CD14-positive monocyte (primary cell): Measurements from ENCODE around the gene SMIM28. TPM values are rescaled to one million over a fixed set of nuclear protein-coding genes. Genes with fewer than 3 reads are reported as not detected.

Experiments
- DNase-seq, 3 donors: peaks; one replicate each; pipeline ENCODE4 v3.0.0-alpha.2; 2011 to 2022
- H2AFZ ChIP-seq: 2 replicates; pipeline ENCODE4 v1.6.0; 2012; ENCODE audit warnings: mild to moderate bottlenecking, low read depth, low read length, inconsistent platforms; ENCODE audit not compliant: insufficient read depth, poor library complexity, severe bottlenecking
- H3K27ac ChIP-seq, 2 donors: 1 replicate in 1 of 2; 2 replicates in 1 of 2; pipeline ENCODE4 v1.5.1; 2012 to 2013; ENCODE audit warnings: low read length in 2 of 2, control low read depth in 1 of 2, inconsistent platforms in 1 of 2, low read depth in 1 of 2, mild to moderate bottlenecking in 1 of 2
- H3K27me3 ChIP-seq, 2 donors: one replicate each; pipeline versions ENCODE4 v1.6.0 to v1.6.1; 2011 to 2013; ENCODE audit warnings: low read length in 2 of 2; ENCODE audit not compliant: control insufficient read depth in 2 of 2, insufficient read depth in 2 of 2
- H3K36me3 ChIP-seq, 2 donors: replicated peaks in 1 of 2; 1 replicate in 1 of 2; 2 replicates in 1 of 2; pipeline versions ENCODE4 v1.5.1 to v1.6.1; 2012 to 2013; ENCODE audit warnings: low read length in 2 of 2, control low read depth in 1 of 2, inconsistent platforms in 1 of 2, mild to moderate bottlenecking in 1 of 2; ENCODE audit not compliant: insufficient read depth in 2 of 2, control insufficient read depth in 1 of 2
- H3K4me1 ChIP-seq, 2 donors: 1 replicate in 1 of 2; 2 replicates in 1 of 2; pipeline versions ENCODE4 v1.5.1 to v1.6.1; 2012 to 2013; ENCODE audit warnings: low read length in 2 of 2, control low read depth in 1 of 2, inconsistent platforms in 1 of 2, mild to moderate bottlenecking in 1 of 2, moderate library complexity in 1 of 2; ENCODE audit not compliant: insufficient read depth in 2 of 2, control insufficient read depth in 1 of 2
- H3K4me2 ChIP-seq: replicated peaks from 2 replicates; pipeline ENCODE3; 2012; ENCODE audit warnings: low read length, moderate library complexity, mild to moderate bottlenecking; ENCODE audit not compliant: poor library complexity, severe bottlenecking; ENCODE audit errors: extremely low read depth
- H3K4me3 ChIP-seq, 3 experiments: fragments of 200-600 bp in 1 of 3; sonication (generic) in 1 of 3; replicated peaks in 1 of 3; 1 replicate in 2 of 3; 2 replicates in 1 of 3; pipeline ENCODE4 v1.5.1; 2011 to 2013; ENCODE audit warnings: low read length in 3 of 3, mild to moderate bottlenecking in 3 of 3, control low read depth in 2 of 3, low read depth in 2 of 3, inconsistent platforms in 1 of 3, moderate library complexity in 1 of 3
- H3K79me2 ChIP-seq: 2 replicates; pipeline ENCODE4 v1.6.0; 2012; ENCODE audit warnings: mild to moderate bottlenecking, control low read depth, inconsistent platforms, low read length, moderate library complexity; ENCODE audit not compliant: insufficient read depth
- H3K9ac ChIP-seq: 2 replicates; pipeline ENCODE4 v1.6.0; 2017; ENCODE audit warnings: low read length, mild to moderate bottlenecking; ENCODE audit not compliant: insufficient read depth, poor library complexity, severe bottlenecking
- H3K9me3 ChIP-seq, 2 donors: replicated peaks in 1 of 2; 1 replicate in 1 of 2; 2 replicates in 1 of 2; pipeline versions ENCODE4 v1.5.1 to v1.6.1; 2012 to 2013; ENCODE audit warnings: low read length in 2 of 2, control low read depth in 1 of 2; ENCODE audit not compliant: control insufficient read depth in 1 of 2, insufficient read depth in 1 of 2
- H4K20me1 ChIP-seq: 2 replicates; pipeline ENCODE4 v1.6.0; 2012; ENCODE audit warnings: mild to moderate bottlenecking, low read length, control low read depth, moderate library complexity; ENCODE audit not compliant: insufficient read depth
- H3K27ac Mint-ChIP-seq, 7 donors: one replicate each; pipeline ENCODE4 v1.8.0; 2020; ENCODE audit warnings: mild to moderate bottlenecking in 7 of 7, mixed read lengths in 7 of 7, moderate library complexity in 6 of 7, inconsistent platforms in 2 of 7
- H3K27me3 Mint-ChIP-seq, 3 donors: one replicate each; pipeline ENCODE4 v1.8.0; 2021 to 2022; ENCODE audit warnings: low read depth in 3 of 3, mild to moderate bottlenecking in 3 of 3, mixed read lengths in 3 of 3, moderate library complexity in 3 of 3, inconsistent platforms in 1 of 3
- H3K36me3 Mint-ChIP-seq, 2 donors: one replicate each; pipeline ENCODE4 v1.8.0; 2020; ENCODE audit warnings: mixed read lengths in 2 of 2, inconsistent platforms in 1 of 2, mild to moderate bottlenecking in 1 of 2
- H3K4me1 Mint-ChIP-seq: one replicate; pipeline ENCODE4 v1.8.0; 2020; ENCODE audit warnings: mild to moderate bottlenecking, mixed read lengths
- H3K4me3 Mint-ChIP-seq, 2 donors: one replicate each; pipeline ENCODE4 v1.8.0; 2020; ENCODE audit warnings: mild to moderate bottlenecking in 2 of 2, mixed read lengths in 2 of 2, moderate library complexity in 1 of 2
- H3K9me3 Mint-ChIP-seq, 7 donors: one replicate each; pipeline ENCODE4 v1.8.0; 2020 to 2022; ENCODE audit warnings: mixed read lengths in 7 of 7, mild to moderate bottlenecking in 6 of 7, moderate library complexity in 6 of 7, inconsistent platforms in 2 of 7
- CTCF ChIP-seq: fragments of 200-600 bp; IDR thresholded peaks from one replicate; pipeline ENCODE4 v1.8.0; 2022; ENCODE audit warnings: antibody characterized with exemption, mild to moderate bottlenecking
- WGBS: methylation state at CpG from one replicate; pipeline ENCODE4 v1.1.5; 2013; ENCODE audit warnings: missing lambda C conversion rate; ENCODE audit not compliant: insufficient coverage; 5-methylcytosine and 5-hydroxymethylcytosine counted together
- intact Hi-C, 2 donors: fragments of 100-400 bp; cut with micrococcal nuclease; formaldehyde crosslinking; loops; one replicate each; pipeline versions ENCODE4 v1.15.0 to v1.15.1; 2023
- polyA plus RNA-seq, 3 donors: library from polyadenylated mRNA; depleted of rRNA in 1 of 3; unstranded in 2 of 3; stranded (reverse) in 1 of 3; fragments of 300-500 nt in 2 of 3; fragments of >200 nt in 1 of 3; fragmentation: Illumina TruSeq in 2 of 3; gene quantifications; 1 replicate in 2 of 3; 2 replicates in 1 of 3; pipeline ENCODE4 v1.2.3, GENCODE V29; 2012 to 2021

Gene SMIM28
- polyA plus RNA-seq, 3 donors: not detected

- H3K27ac ChIP-seq: no peak overlapping the region
- H3K4me3 ChIP-seq: no peak overlapping the region
- Mint-ChIP-seq H3K9me3 (no peaks in the 10 kb centered on the region), H3K36me3 (peaks cover 8 to 17% of the 10 kb centered on the region in 2 donors), H3K27ac (no peak overlapping the region), H3K4me1 (peaks cover 39% of the 10 kb centered on the region), H3K4me3 (no peak overlapping the region), H3K27me3 (peaks cover 1 to 3% (median 1%) of the 10 kb centered on the region in 3 donors)
- no peaks in the 10 kb centered on the region for H4K20me1 ChIP-seq
- no peaks in the 10 kb centered on the region for H3K9me3 ChIP-seq
- H3K79me2 ChIP-seq: no peaks in the 10 kb centered on the region
- H3K9ac ChIP-seq: no peak overlapping the region
- WGBS: 100% methylated on average over 1 of the region's 8 CpGs
- H3K27me3 ChIP-seq: no peaks in the 10 kb centered on the region
- no peaks in the 10 kb centered on the region for H3K36me3 ChIP-seq
- peak in 2 of 3 donors; percentile 41 to 54 for DNase-seq
- H2AFZ ChIP-seq: no peak overlapping the region
- H3K4me1 ChIP-seq: peaks cover 30 to 31% of the 10 kb centered on the region in 2 donors
- intact Hi-C loops: loop anchor here in 1 of 2 donors (5.0 to 10.0 kb wide), 2 partner anchors 88 to 336 kb away; no protein-coding TSS in a partner anchor
- peak; percentile 68 for TF ChIP-seq CTCF
- H3K4me2 ChIP-seq: no peak overlapping the region
These were observed 51.4 kb downstream of the SMIM28 start for GRCh38 chr6:138428944-138429598.

- intact Hi-C loops: loop anchor here (5.0 to 10.0 kb wide), 2 partner anchors 88 to 335 kb away; no protein-coding TSS in a partner anchor
- no peak for DNase-seq
- H3K9ac ChIP-seq: no peak overlapping the region
- H3K36me3 ChIP-seq: no peaks in the 10 kb centered on the region
- Mint-ChIP-seq H3K27me3 (peaks cover 1 to 3% (median 1%) of the 10 kb centered on the region in 3 donors), H3K27ac (peak overlapping the region in 1 of 7 donors; percentile 25), H3K9me3 (no peaks in the 10 kb centered on the region), H3K4me1 (peaks cover 44% of the 10 kb centered on the region), H3K4me3 (no peak overlapping the region), H3K36me3 (peaks cover 8 to 10% of the 10 kb centered on the region in 2 donors)
- H3K4me1 ChIP-seq: peaks cover 36 to 37% of the 10 kb centered on the region in 2 donors
- no peak overlapping the region for H3K4me2 ChIP-seq
- no peak for TF ChIP-seq CTCF
- H3K27ac ChIP-seq: no peak overlapping the region
- no peaks in the 10 kb centered on the region for H3K27me3 ChIP-seq
- H4K20me1 ChIP-seq: no peaks in the 10 kb centered on the region
- H3K4me3 ChIP-seq: no peak overlapping the region
- no peaks in the 10 kb centered on the region for H3K9me3 ChIP-seq
- WGBS: 88% methylated on average over 7 of the region's 12 CpGs
- H3K79me2 ChIP-seq: no peaks in the 10 kb centered on the region
- H2AFZ ChIP-seq: no peak overlapping the region
These were observed 52.1 kb downstream of the SMIM28 start for GRCh38 chr6:138429761-138430160.
